ENCODE results near the gene ZMYND10.

DNA sequence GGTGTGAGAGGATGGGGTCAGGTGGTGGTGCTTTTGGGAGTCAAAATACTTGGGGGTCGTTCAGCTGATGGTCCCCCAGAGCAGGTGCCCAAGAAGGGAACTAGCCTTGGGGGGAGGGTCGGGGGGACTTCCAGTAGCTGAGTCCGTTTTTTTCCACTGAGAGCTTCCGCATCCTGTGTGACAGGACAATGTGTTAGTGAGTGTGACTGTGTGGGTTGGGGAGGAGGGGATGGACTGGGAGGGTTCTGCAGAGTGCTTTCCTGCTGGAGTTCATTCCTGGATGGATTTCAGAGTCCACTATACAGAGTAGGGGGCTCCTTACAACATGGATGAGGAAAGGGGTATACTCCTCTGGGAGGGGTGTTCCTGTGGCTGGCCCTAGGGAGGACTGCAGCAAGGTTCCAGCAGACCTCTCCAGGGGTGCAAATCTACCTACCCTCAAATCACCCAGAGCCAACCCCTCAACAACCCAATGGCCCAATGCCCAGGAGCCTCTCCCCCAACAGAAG lies 22.4 kb downstream of the ZMYND10 start:
- TF ChIP-seq CTCF (conservative IDR thresholded peaks at IDR 0.05; ENCODE audit: low read depth in 2 of 2) (no peak), CREB1 (CRISPR knock-in tag; IDR thresholded peaks at IDR 0.05; ENCODE audit: low read depth) (no peak), EZH2 (IDR thresholded peaks at IDR 0.05; ENCODE audit: low read depth, unreplicated experiment) (no peak), POLR2AphosphoS5 (IDR thresholded peaks at IDR 0.05; ENCODE audit: low read depth) (no peak), EZH2phosphoT487 (IDR thresholded peaks at IDR 0.05; ENCODE audit: unreplicated experiment) (no peak), JUNB (IDR thresholded peaks at IDR 0.05; ENCODE audit: unreplicated experiment) (no peak), ETS1 (IDR thresholded peaks at IDR 0.05) (no peak), ZNF114 (CRISPR knock-in tag; IDR thresholded peaks at IDR 0.05) (no peak)
- TF ChIP-seq, protein P1, sequence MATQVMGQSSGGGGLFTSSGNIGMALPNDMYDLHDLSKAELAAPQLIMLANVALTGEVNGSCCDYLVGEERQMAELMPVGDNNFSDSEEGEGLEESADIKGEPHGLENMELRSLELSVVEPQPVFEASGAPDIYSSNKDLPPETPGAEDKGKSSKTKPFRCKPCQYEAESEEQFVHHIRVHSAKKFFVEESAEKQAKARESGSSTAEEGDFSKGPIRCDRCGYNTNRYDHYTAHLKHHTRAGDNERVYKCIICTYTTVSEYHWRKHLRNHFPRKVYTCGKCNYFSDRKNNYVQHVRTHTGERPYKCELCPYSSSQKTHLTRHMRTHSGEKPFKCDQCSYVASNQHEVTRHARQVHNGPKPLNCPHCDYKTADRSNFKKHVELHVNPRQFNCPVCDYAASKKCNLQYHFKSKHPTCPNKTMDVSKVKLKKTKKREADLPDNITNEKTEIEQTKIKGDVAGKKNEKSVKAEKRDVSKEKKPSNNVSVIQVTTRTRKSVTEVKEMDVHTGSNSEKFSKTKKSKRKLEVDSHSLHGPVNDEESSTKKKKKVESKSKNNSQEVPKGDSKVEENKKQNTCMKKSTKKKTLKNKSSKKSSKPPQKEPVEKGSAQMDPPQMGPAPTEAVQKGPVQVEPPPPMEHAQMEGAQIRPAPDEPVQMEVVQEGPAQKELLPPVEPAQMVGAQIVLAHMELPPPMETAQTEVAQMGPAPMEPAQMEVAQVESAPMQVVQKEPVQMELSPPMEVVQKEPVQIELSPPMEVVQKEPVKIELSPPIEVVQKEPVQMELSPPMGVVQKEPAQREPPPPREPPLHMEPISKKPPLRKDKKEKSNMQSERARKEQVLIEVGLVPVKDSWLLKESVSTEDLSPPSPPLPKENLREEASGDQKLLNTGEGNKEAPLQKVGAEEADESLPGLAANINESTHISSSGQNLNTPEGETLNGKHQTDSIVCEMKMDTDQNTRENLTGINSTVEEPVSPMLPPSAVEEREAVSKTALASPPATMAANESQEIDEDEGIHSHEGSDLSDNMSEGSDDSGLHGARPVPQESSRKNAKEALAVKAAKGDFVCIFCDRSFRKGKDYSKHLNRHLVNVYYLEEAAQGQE (IDR thresholded peaks at IDR 0.05; ENCODE audit: unreplicated experiment), result no peak

Measured in GM23338 (cell line).